ENCODE results near the gene RLF. TPM values are rescaled to one million over a fixed set of nuclear protein-coding genes. Genes with fewer than 3 reads are reported as not detected.

RLF gene
- total and polyA plus RNA-seq, 2 of the 8 experiments (the other 6 are each of a cell fraction or from before 2014, with no cell fraction given), result 4.2 to 18.0 TPM

DNA sequence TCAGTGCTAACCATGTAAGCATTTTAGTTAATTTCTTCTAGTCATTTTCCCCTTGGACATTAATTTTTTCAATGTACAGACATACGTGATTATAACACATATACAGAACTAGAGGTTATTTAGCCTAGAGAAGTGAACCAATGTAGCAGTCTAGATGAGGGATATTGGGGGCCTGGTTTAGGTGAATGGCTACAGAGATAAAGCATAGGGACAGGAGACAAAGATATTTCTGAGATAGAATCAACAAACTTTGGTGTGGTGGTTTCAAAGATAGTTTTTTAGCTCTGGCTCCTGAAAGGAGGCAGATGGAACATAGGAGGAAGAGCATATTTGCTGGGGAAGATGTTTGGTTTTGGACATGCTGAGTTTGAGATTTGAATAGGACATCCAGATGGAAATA lies 23.0 kb downstream of the RLF start:
- Histone ChIP-seq H4K8ac (ENCODE audit: extremely low read depth, insufficient read depth, low read length) (no peak overlapping the region), H3K4ac (replicated peaks; ENCODE audit: insufficient read length, low read depth, low read length) (no peak overlapping the region), H4K5ac (ENCODE audit: insufficient read length, low read depth, low read length) (no peak overlapping the region), H3K56ac (replicated peaks; ENCODE audit: insufficient read length, low read depth, low read length) (no peak overlapping the region), H3K23me2 (ENCODE audit: low read depth, low read length) (no peaks in the 10 kb centered on the region), H2AFZ (ENCODE audit: low read length) (no peak overlapping the region), H3K27ac (ENCODE audit: low read depth, low read length) (no peak overlapping the region), H3K18ac (ENCODE audit: extremely low read depth, low read length) (no peak overlapping the region), H3K9me3 (ENCODE audit: insufficient read depth in 2 of 2, low read depth in 1 of 2, low read length in 1 of 2) (no peaks in the 10 kb centered on the region), H3K79me1 (ENCODE audit: low read depth, low read length) (no peaks in the 10 kb centered on the region), H2BK15ac (ENCODE audit: low read length) (no peak overlapping the region), H3K4me3 (ENCODE audit: extremely low read depth in 1 of 4, insufficient read depth in 2 of 4, low read depth in 3 of 4, low read length in 4 of 4) (no peak overlapping the region), H2BK120ac (replicated peaks; ENCODE audit: low read depth, low read length) (no peak overlapping the region), H3K4me2 (ENCODE audit: insufficient read depth in 1 of 2, low read depth in 2 of 2, low read length in 2 of 2) (no peak overlapping the region), H2BK5ac (ENCODE audit: low read depth, low read length) (no peak overlapping the region), H2BK20ac (ENCODE audit: low read length) (no peak overlapping the region), H3K14ac (ENCODE audit: insufficient read length) (no peak overlapping the region), H2BK12ac (ENCODE audit: low read depth, low read length) (no peak overlapping the region), H3K23ac (ENCODE audit: insufficient read length) (no peak overlapping the region), H4K91ac (replicated peaks; ENCODE audit: insufficient read length, low read length) (no peak overlapping the region), H4K20me1 (replicated peaks in 1 of 2; ENCODE audit: control insufficient read depth in 1 of 2, insufficient read depth in 2 of 2, low read length in 2 of 2) (peaks cover 3 to 11% of the 10 kb centered on the region in 2 experiments), H3K4me1 (replicated peaks in 1 of 4; ENCODE audit: control insufficient read depth in 3 of 4, insufficient read depth in 4 of 4, low read length in 3 of 4) (peaks cover 0 to 3% (median 0%) of the 10 kb centered on the region in 4 experiments; a peak in 1 of 7 replicates), H3K27me3 (replicated peaks in 1 of 4; ENCODE audit: control insufficient read depth in 3 of 4, extremely low read depth in 1 of 4, insufficient read depth in 3 of 4, low read length in 3 of 4) (no peaks in the 10 kb centered on the region), H3K36me3 (ENCODE audit: control insufficient read depth in 2 of 4, insufficient read depth in 4 of 4, low read length in 3 of 4) (peaks cover 0 to 3% (median 2%) of the 10 kb centered on the region in 4 experiments; a peak in 3 of 8 replicates), H3K79me2 (ENCODE audit: control insufficient read depth in 1 of 2, insufficient read depth in 2 of 2, low read length in 2 of 2) (peaks cover 4 to 92% of the 10 kb centered on the region in 2 experiments; a peak in 3 of 4 replicates), H2AK5ac (ENCODE audit: low read depth, low read length) (no peak overlapping the region), H3K9ac (replicated peaks in 1 of 4; ENCODE audit: extremely low read depth in 1 of 4, low read depth in 3 of 4, low read length in 3 of 4) (no peak overlapping the region)
- TF ChIP-seq, protein P1, sequence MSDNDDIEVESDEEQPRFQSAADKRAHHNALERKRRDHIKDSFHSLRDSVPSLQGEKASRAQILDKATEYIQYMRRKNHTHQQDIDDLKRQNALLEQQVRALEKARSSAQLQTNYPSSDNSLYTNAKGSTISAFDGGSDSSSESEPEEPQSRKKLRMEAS (IDR thresholded peaks at IDR 0.05), result no peak
- TF ChIP-seq TCF12 (IDR thresholded peaks at IDR 0.05; ENCODE audit: low read depth, low read length), result no peak
- no peak for TF ChIP-seq KDM4A (IDR thresholded peaks at IDR 0.05; ENCODE audit: low read depth, low read length, severe bottlenecking)
- 79% methylated on average over 1 of the region's 1 CpG; no CpG with 5 or more reads in 1 of the 2 experiments for WGBS, 2 experiments (ENCODE audit: extremely low coverage in 1 of 2, insufficient coverage in 1 of 2, insufficient read length in 1 of 2, insufficient replicate concordance in 2 of 2, low coverage in 1 of 2, low lambda C conversion rate in 2 of 2, missing lambda C conversion rate in 1 of 2)
- ChIA-PET CTCF (ENCODE audit: partially characterized antibody) (interaction anchor here (0.6 to 5.6 kb wide), 14 partner anchors 8 to 220 kb away, joined by 3 to 33 read pairs (median 5); no protein-coding TSS in a partner anchor), POLR2A (ENCODE audit: partially characterized antibody) (interaction anchor here (0.8 to 1.0 kb wide), 2 partner anchors 24 to 101 kb away, joined by 3 to 4 read pairs; no protein-coding TSS in a partner anchor)
- no peak for FAIRE-seq
- DNase-seq (ENCODE audit: low read depth in 1 of 2, low spot score in 2 of 2), result no peak
